Glutamatergic neuron (in vitro differentiated cells): ENCODE results near the gene SPINK8. TPM values are rescaled to one million over a fixed set of nuclear protein-coding genes. Genes with fewer than 3 reads are reported as not detected.

Source experiments
- microRNA-seq: library from miRNA; unstranded; fragments of <30 nt; microRNA quantifications from one replicate; pipeline ENCODE4, GENCODE V29; 2020; ENCODE audit not compliant: unreplicated experiment
- total RNA-seq: library from RNA; stranded (reverse); fragmentation: NEBNext Ultra II Directional; extraction: Animal tissue kit (Norgen Biotek cat#: 25700); gene quantifications from one replicate; pipeline ENCODE4 v1.2.1, GENCODE V29; 2021; ENCODE audit not compliant: unreplicated experiment

SPINK8 gene
- total RNA-seq, 1 donor from 2014 or later: not detected

Small RNA genes within 50 kb of the gene (microRNA-seq; reads per million reads assigned to microRNA genes)
- gene MIR2115: not detected

Other genes with a start within 250 kb of the SPINK8 start
- gene CDC25A, start 145.2 kb downstream of the SPINK8 start, total RNA-seq: 11.8 TPM
- gene CAMP, start 110.2 kb downstream of the SPINK8 start, total RNA-seq: not detected
- gene ZNF589, start 92.6 kb downstream of the SPINK8 start, total RNA-seq: 48.2 TPM
- gene NME6, start 32.3 kb downstream of the SPINK8 start, total RNA-seq: 29.2 TPM
- gene FBXW12, start 38.6 kb upstream of the SPINK8 start, total RNA-seq: 0.66 TPM
- 195 TPM for gene PLXNB1, start 96.4 kb upstream of the SPINK8 start, total RNA-seq
- 15.3 TPM for gene CCDC51, start 106.5 kb upstream of the SPINK8 start, total RNA-seq
- gene TMA7, start 106.6 kb upstream of the SPINK8 start, total RNA-seq: 154 TPM
- 15.8 TPM for gene ATRIP, start 113.1 kb upstream of the SPINK8 start, total RNA-seq
- gene SHISA5, start 170.5 kb upstream of the SPINK8 start, total RNA-seq: 261 TPM
- 40.3 TPM for gene PFKFB4, start 223.1 kb upstream of the SPINK8 start, total RNA-seq
- gene UCN2, start 230.1 kb upstream of the SPINK8 start, total RNA-seq: 4.3 TPM